NCI-H2081 treated with DMSO at 0.1 percent for 48 hours (cell line): ENCODE results near the gene TADA3.

Source experiments
- DNase-seq: peaks from one replicate; lab custom pipeline; 2025; lab: John Stamatoyannopoulos, UW

Gene TADA3

DNA sequence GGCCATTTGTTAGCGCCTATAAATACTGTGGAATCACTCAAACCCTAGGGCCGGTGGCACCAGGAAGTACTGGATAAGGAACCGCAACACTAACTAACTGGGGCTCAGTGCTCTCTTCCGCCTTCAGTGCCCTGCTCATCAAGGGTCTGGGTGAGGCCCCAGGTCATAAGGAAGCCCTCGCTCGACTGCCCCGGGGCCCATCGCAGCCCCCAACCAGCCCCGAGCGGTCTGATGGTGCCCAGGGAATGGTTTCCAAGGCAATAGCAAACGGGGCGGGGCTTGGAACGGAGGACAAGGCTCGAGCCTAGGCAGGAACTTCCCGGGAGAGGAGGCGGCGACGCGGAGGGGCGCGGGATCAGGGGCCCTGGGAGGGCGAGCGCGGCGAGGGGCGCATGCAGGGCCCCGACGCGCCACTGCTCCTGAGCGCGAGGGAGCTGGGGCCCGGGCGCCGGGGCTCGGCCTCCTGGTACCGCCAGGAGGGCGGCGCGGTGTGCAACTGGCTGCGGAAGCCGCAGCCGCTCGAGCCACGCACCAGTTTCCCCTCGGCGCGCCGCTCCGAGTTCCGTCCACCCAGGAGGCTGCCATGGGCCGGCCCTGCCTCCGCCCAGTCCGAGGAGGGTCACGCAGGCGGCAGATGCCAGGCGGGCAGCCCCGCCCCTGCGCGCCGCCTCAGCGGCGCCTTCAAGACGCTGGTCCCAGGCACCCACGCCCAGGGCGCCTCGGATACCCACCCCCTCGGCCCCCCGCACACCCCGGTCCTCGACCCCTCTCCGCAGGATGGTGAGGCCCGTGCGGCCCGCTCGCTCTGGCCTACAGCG lies 17.6 kb upstream of the TADA3 start, which contains the start of gene TTLL3:
Gene TTLL3 (plus strand): TSS at position 648 of the 818 bp plus-strand sequence. CDS start 400 bp downstream, outside the sequence.
- no peak for DNase-seq

GRCh38 chr3:9809239-9809614 lies 17.0 kb upstream of the TADA3 start:
- no peak for DNase-seq

DNA sequence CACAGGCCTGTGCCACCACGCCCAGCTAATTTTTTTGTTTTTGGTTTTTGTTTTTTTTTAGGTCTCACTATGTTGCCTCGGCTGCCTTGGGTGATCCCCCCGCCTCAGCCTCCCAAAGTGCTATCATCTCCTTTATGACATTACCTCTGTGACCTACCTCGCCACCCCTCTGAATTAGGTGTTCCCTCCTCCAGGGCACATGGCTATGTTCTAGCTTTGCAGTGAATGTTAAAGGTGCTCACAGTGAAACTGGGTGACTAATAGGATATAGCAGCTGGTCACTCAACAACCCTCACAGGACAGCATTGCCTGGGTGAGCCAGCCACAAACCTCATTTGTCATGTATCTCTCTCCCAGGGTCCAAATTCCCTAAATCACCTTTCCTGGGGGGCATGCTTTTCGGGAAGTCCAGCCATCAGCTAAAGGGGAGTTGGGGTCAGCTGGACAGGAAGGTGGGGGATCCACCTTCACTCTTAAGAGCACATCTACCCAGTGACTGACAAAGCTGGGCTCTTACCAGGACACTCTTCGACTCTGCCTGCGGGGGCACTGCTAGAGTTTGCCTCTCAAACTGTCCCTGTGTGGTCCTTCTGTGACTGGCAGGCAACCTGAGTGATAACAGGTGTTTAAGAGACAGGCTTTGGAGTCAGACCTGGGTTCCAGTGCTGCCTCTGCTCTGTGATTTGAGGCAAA lies 16.2 kb upstream of the TADA3 start:
- no peak for DNase-seq

GRCh38 chr3:9807981-9808344 lies 15.7 kb upstream of the TADA3 start:
- DNase-seq, result no peak

DNA sequence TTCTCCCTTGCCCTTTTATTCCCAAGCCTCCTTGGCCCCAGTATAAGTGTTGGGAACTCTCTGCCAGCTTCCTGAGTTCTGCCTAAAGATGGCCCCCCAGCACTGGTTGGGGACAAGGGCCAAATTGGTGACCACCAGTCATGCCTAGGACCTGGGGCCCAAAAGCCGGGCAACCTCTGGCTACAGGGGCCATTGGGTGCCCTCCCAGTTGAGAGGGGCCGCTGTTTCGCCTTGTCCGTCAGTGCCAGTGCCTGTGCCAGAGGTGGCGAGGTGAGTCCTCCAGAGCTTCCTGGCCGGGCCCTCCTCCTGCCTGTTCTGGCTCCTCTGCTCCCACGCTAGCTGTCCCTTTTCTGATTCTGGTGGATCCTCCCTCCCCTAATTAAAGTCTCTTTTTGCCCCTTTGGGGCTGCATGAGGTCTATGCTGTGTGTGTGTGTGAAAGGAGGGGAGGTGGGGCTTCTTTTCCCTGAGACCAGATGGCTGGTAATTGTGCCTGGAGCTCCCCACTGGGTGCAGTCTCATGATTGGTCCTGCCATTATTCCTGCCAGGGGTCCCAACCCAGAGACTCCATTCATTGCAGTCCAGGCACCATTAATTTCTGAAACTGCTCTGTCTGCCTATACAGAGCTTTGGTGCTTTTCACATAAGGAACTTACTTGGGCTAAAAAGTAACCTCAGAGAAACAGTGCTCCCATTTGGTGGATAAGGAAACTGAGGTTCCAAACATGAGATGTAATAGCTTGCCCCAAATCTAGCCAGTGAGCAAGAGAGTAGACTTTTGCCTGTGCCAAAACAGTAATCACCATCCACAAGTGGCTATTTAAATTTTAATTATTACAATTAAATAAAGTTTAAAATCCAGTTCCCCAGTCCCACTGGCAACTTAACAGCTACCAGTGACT lies 14.7 kb upstream of the TADA3 start:
- no peak for DNase-seq

GRCh38 chr3:9806137-9806536 lies 13.9 kb upstream of the TADA3 start:
- no peak for DNase-seq

DNA sequence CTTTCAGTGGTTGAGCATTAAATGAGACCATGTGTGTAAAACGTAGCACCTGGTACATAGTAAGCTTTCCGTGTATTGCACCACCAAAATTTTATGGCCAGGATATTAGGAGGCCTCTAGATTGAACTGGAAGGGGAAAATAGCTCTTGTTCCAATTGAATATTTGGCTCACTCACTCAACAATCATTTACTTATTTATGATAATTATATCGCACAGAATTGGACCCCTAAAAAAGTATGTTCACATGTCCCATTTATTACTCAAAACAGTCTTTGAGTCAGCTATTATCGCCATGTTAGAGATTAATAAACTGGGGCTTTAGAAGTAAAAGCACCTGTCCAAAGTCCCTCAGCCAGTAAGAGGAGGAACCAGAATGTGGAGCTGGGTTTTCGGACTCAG lies 12.7 kb upstream of the TADA3 start:
- no peak for DNase-seq

GRCh38 chr3:9803494-9803893 lies 11.2 kb upstream of the TADA3 start:
- DNase-seq, result no peak

GRCh38 chr3:9800529-9800928 lies 8.3 kb upstream of the TADA3 start:
- DNase-seq, result no peak

GRCh38 chr3:9797196-9797945 lies 5.1 kb upstream of the TADA3 start:
- no peak for DNase-seq

DNA sequence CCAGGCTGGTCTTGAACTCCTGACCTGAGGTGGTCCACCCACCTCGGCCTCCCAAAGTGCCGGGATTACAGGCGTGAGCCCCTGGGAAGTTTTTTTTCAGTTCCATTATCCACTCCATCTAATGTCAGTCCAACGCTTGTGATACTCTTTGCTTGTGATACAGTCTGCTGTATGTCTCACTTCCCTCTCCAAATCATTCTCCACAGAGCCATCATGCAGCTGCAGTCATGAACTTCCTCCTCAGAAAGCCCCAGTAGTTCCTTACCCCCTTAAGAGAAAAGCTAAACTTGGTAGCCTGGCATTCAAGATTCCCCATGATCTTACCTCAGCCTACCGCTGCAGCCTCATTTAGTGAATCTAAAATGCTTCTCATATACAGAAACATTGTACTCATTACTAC lies 2.9 kb upstream of the TADA3 start:
- no peak for DNase-seq

DNA sequence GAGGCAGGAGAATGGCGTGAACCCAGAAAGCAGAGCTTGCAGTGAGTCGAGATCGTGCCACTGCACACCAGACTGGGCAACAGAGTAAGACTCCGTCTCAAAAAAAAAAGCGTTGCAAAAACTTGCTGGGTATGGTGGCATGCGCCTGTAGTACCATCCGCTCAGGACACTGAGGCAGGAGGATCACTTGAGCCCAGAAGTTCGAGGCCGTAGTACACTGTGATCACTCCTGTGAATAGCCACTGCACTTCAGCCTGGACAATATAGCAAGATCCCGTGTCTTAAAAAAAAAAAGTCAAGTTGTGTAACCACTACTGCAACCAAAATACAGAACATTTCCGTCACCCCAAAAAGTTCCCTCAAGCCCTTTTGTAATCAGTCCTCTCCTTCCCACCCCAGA lies 2.1 kb upstream of the TADA3 start:
- no peak for DNase-seq

DNA sequence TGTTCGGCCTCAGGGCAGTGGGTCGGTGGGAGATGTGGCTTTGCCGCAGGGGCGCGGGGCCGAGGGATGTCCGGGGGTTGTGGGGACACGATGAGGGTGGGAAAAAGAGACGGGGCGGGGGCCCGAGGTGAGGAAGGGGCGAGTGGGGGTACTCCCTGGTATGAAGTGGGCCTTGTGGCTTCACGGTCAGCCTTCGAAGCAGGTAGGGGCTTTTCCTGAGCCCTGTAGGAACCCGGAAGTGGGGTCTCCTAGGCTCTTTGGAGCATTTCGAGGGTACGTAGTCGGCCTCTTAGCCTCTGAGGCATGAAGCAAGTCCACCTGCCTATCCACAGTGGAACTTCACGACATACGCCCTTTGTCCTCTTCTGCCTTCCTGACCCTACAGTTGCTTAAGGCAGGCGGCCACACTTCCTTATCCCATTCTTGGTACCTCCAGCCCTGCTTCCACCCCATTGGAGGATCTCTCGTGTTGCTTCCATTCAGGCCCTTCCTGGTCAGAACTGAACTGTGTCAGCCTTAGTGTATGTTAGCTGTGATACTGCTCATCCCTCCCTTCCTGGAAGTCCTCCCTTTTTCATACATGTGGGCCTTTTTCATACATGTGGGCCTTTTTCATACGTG lies 998 bp upstream of the TADA3 start:
- DNase-seq, result no peak

DNA sequence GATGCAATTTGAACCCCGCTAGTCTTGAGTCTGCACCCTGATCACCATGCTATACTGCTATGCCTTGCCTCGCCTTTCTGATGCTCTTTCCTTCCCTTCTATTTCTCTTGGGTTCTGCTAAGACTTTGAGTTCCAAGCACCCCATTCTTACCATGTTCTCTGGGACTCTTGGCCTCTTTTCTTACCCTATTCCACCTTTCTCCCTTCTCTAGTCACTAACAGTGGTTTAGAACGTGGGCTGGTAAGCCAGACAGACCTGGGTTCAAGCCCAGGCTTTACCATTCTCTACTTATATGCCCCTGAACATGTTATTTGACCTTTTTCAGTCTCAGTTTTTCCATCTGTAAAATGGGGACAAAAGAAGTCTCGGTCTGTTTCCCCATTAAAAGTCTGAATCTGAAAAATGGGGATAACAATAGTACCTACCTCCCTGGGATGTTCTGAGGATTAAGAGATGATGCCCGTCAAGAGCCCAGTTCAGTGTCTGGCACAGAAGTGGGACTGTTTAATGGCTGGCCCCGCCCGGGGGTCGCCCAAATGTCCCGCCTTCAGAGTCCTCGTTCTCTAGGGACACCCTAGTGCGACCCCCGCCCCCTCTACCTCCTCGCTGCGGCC lies 376 bp downstream of the TADA3 start:
- no peak for DNase-seq

DNA sequence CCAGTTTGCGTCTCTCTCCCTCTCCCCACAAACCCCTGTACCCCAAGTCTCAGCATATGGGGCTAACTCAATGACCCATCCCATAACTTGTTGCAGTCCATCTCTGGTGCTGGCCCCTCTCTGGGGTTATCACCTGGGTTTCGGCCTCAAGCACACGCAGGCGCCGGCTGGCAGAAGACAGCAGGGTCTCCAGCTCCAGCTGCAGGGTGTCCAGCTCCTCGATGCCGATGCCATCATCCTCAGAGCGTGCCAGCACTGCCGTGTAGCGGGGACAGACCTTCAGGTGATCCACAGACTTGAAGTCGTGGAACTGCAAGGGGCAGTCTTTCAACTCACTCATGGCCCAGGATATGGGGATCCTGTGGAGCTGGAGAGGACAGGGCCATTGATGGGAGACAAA lies 1.1 kb downstream of the TADA3 start:
- DNase-seq, result no peak

- no peak for DNase-seq
These were observed 4.6 kb downstream of the TADA3 start for GRCh38 chr3:9787714-9788113.

- DNase-seq, result no peak
These were observed 5.2 kb downstream of the TADA3 start for GRCh38 chr3:9786825-9787669.

- no peak for DNase-seq
These were observed 6.0 kb downstream of the TADA3 start for GRCh38 chr3:9786209-9786739.

DNA sequence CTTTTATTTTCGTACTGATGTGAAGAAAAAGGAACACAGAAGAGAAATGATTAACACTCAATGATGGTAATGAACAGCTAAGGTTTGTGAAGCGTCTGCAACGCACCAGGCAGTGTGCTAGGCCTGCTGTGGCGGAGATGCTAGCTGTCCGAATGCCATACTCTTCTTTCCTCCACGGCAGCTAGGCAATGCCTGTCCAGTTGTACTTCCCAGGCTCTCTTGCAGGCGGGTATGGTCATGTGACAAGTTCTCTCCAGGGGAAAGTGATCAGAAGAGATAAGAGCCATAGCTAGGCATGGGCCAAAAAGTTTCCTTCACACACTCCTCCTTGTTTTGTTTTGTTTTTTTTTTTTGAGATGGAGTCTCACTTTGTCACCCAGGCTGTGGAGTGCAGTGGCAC lies 6.7 kb downstream of the TADA3 start:
- DNase-seq, result no peak

DNA sequence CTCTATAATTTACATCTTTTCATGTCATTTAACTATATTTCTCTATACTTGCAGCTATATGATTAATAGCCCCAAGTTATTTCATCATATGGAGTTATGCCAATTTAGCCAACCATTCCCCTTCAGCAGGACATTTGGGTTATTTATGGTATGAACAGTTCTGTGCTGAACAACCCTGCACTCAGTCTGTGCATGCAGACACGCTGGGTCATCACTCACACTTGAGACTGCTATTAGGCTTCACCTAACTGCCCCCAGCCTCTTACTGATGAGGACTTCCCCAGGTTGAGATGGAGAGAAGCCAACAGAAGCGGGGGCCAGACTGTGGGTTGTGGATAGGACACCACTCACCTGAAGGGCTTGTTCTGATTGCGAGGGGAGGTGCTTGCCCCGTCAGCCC lies 7.3 kb downstream of the TADA3 start:
- DNase-seq, result no peak
